ENCODE data around the gene SLIT1. TPM values are rescaled to one million over a fixed set of nuclear protein-coding genes. Genes with fewer than 3 reads are reported as not detected.

The SLIT1 gene
- total RNA-seq, 1 donor from 2014 or later: 0.26 TPM

- Mint-ChIP-seq H3K4me3 (no peak overlapping the region), H3K36me3 (ENCODE audit: low read depth) (no peaks in the 10 kb centered on the region), H3K27me3 (peaks cover 60% of the 10 kb centered on the region), H3K4me1 (peaks cover 2% of the 10 kb centered on the region), H3K9me3 (no peaks in the 10 kb centered on the region), H3K27ac (no peak overlapping the region)
- no peak for DNase-seq
- intact Hi-C loops (cut with micrococcal nuclease): no loop called here
These were observed 4.7 kb upstream of the SLIT1 start for GRCh38 chr10:97190450-97190849.

GRCh38 chr10:97188261-97188711 is 2.5 kb upstream of the SLIT1 start:
- Mint-ChIP-seq H3K9me3 (no peaks in the 10 kb centered on the region), H3K4me3 (no peak overlapping the region), H3K36me3 (ENCODE audit: low read depth) (no peaks in the 10 kb centered on the region), H3K27ac (no peak overlapping the region), H3K27me3 (peaks cover 65% of the 10 kb centered on the region), H3K4me1 (peaks cover 4% of the 10 kb centered on the region)
- intact Hi-C loops (cut with micrococcal nuclease): no loop called here
- DNase-seq: no peak

- DNase-seq: no peak
- no peaks in the 10 kb centered on the region for H3K9me3 Mint-ChIP-seq
- H3K27ac Mint-ChIP-seq: no peak overlapping the region
- no peak overlapping the region for H3K4me3 Mint-ChIP-seq
- peaks cover 62% of the 10 kb centered on the region for H3K27me3 Mint-ChIP-seq
- no peaks in the 10 kb centered on the region for H3K36me3 Mint-ChIP-seq (ENCODE audit: low read depth)
- intact Hi-C loops (cut with micrococcal nuclease): no loop called here
- peaks cover 4% of the 10 kb centered on the region for H3K4me1 Mint-ChIP-seq
These were observed 1.2 kb upstream of the SLIT1 start for GRCh38 chr10:97186911-97187310.

- Mint-ChIP-seq H3K36me3 (ENCODE audit: low read depth) (no peaks in the 10 kb centered on the region), H3K9me3 (no peaks in the 10 kb centered on the region), H3K27me3 (peaks cover 64% of the 10 kb centered on the region), H3K27ac (no peak overlapping the region), H3K4me3 (peak overlapping the region; percentile 23), H3K4me1 (peaks cover 4% of the 10 kb centered on the region)
- intact Hi-C loops (cut with micrococcal nuclease): no loop called here
- no peak for DNase-seq
These were observed 811 bp downstream of the SLIT1 start for GRCh38 chr10:97184971-97185325.

- H3K27ac Mint-ChIP-seq: no peak overlapping the region
- DNase-seq: no peak
- intact Hi-C loops (cut with micrococcal nuclease): no loop called here
- H3K4me1 Mint-ChIP-seq: peaks cover 4% of the 10 kb centered on the region
- peaks cover 66% of the 10 kb centered on the region for H3K27me3 Mint-ChIP-seq
- H3K9me3 Mint-ChIP-seq: no peaks in the 10 kb centered on the region
- no peak overlapping the region for H3K4me3 Mint-ChIP-seq
- no peaks in the 10 kb centered on the region for H3K36me3 Mint-ChIP-seq (ENCODE audit: low read depth)
These were observed 2.4 kb downstream of the SLIT1 start for GRCh38 chr10:97183314-97183713.

GRCh38 chr10:97182288-97182990 is 3.3 kb downstream of the SLIT1 start:
- Mint-ChIP-seq H3K36me3 (ENCODE audit: low read depth) (no peaks in the 10 kb centered on the region), H3K9me3 (no peaks in the 10 kb centered on the region), H3K27ac (no peak overlapping the region), H3K4me1 (peaks cover 4% of the 10 kb centered on the region), H3K27me3 (peaks cover 61% of the 10 kb centered on the region), H3K4me3 (no peak overlapping the region)
- DNase-seq: no peak
- intact Hi-C loops (cut with micrococcal nuclease): no loop called here

GRCh38 chr10:97180986-97181385 is 4.8 kb downstream of the SLIT1 start:
- H3K4me3 Mint-ChIP-seq: no peak overlapping the region
- no peak overlapping the region for H3K27ac Mint-ChIP-seq
- intact Hi-C loops (cut with micrococcal nuclease): no loop called here
- no peaks in the 10 kb centered on the region for H3K36me3 Mint-ChIP-seq (ENCODE audit: low read depth)
- DNase-seq: no peak
- peaks cover 47% of the 10 kb centered on the region for H3K27me3 Mint-ChIP-seq
- H3K4me1 Mint-ChIP-seq: peaks cover 2% of the 10 kb centered on the region
- H3K9me3 Mint-ChIP-seq: no peaks in the 10 kb centered on the region

GRCh38 chr10:97180363-97180755 is 5.4 kb downstream of the SLIT1 start:
- intact Hi-C loops (cut with micrococcal nuclease): no loop called here
- H3K9me3 Mint-ChIP-seq: no peaks in the 10 kb centered on the region
- H3K27me3 Mint-ChIP-seq: peaks cover 47% of the 10 kb centered on the region
- H3K4me3 Mint-ChIP-seq: no peak overlapping the region
- H3K36me3 Mint-ChIP-seq (ENCODE audit: low read depth): no peaks in the 10 kb centered on the region
- H3K27ac Mint-ChIP-seq: no peak overlapping the region
- DNase-seq: no peak
- peaks cover 2% of the 10 kb centered on the region for H3K4me1 Mint-ChIP-seq

GRCh38 chr10:97179731-97180362 is 5.9 kb downstream of the SLIT1 start:
- Mint-ChIP-seq H3K36me3 (ENCODE audit: low read depth) (no peaks in the 10 kb centered on the region), H3K9me3 (no peaks in the 10 kb centered on the region), H3K27ac (no peak overlapping the region), H3K4me1 (no peaks in the 10 kb centered on the region), H3K27me3 (peaks cover 45% of the 10 kb centered on the region), H3K4me3 (no peak overlapping the region)
- intact Hi-C loops (cut with micrococcal nuclease): no loop called here
- no peak for DNase-seq

- Mint-ChIP-seq H3K4me1 (no peaks in the 10 kb centered on the region), H3K9me3 (no peaks in the 10 kb centered on the region), H3K27me3 (peaks cover 40% of the 10 kb centered on the region), H3K36me3 (ENCODE audit: low read depth) (no peaks in the 10 kb centered on the region), H3K4me3 (no peak overlapping the region), H3K27ac (no peak overlapping the region)
- DNase-seq: no peak
- intact Hi-C loops (cut with micrococcal nuclease): no loop called here
These were observed 6.4 kb downstream of the SLIT1 start for GRCh38 chr10:97179311-97179710.

- Mint-ChIP-seq H3K9me3 (no peaks in the 10 kb centered on the region), H3K4me1 (no peaks in the 10 kb centered on the region), H3K27me3 (peaks cover 27% of the 10 kb centered on the region), H3K4me3 (no peak overlapping the region), H3K27ac (no peak overlapping the region), H3K36me3 (ENCODE audit: low read depth) (no peaks in the 10 kb centered on the region)
- intact Hi-C loops (cut with micrococcal nuclease): no loop called here
- no peak for DNase-seq
These were observed 7.7 kb downstream of the SLIT1 start for GRCh38 chr10:97178074-97178473.

GRCh38 chr10:97176226-97176625 is 9.5 kb downstream of the SLIT1 start:
- intact Hi-C loops (cut with micrococcal nuclease): no loop called here
- DNase-seq: no peak
- no peaks in the 10 kb centered on the region for H3K4me1 Mint-ChIP-seq
- H3K27me3 Mint-ChIP-seq: peaks cover 24% of the 10 kb centered on the region
- no peak overlapping the region for H3K4me3 Mint-ChIP-seq
- H3K9me3 Mint-ChIP-seq: no peaks in the 10 kb centered on the region
- H3K27ac Mint-ChIP-seq: no peak overlapping the region
- no peaks in the 10 kb centered on the region for H3K36me3 Mint-ChIP-seq (ENCODE audit: low read depth)

- Mint-ChIP-seq H3K4me3 (no peak overlapping the region), H3K36me3 (ENCODE audit: low read depth) (no peaks in the 10 kb centered on the region), H3K27ac (no peak overlapping the region), H3K9me3 (no peaks in the 10 kb centered on the region), H3K4me1 (no peaks in the 10 kb centered on the region), H3K27me3 (peaks cover 20% of the 10 kb centered on the region)
- intact Hi-C loops (cut with micrococcal nuclease): no loop called here
- no peak for DNase-seq
These were observed 10.2 kb downstream of the SLIT1 start for GRCh38 chr10:97175586-97175985.

GRCh38 chr10:97174941-97175340 is 10.8 kb downstream of the SLIT1 start:
- no peak for DNase-seq
- intact Hi-C loops (cut with micrococcal nuclease): no loop called here
- Mint-ChIP-seq H3K27me3 (peaks cover 16% of the 10 kb centered on the region), H3K4me1 (no peaks in the 10 kb centered on the region), H3K27ac (no peak overlapping the region), H3K9me3 (no peaks in the 10 kb centered on the region), H3K4me3 (no peak overlapping the region), H3K36me3 (ENCODE audit: low read depth) (no peaks in the 10 kb centered on the region)

All from activated CD4-positive, alpha-beta T cell treated with anti-CD3 and anti-CD28 coated beads, Interleukin-2, amount 10 ng/mL, durations not matched to agents 24 days and 14 days (primary cell).